ENCODE results near the gene ZNF432. TPM values are rescaled to one million over a fixed set of nuclear protein-coding genes. Genes with fewer than 3 reads are reported as not detected.

Gene ZNF432
- polyA plus RNA-seq, 2 donors, result 6.8 to 10.1 TPM

- Histone ChIP-seq H3K27me3 (ENCODE audit: control insufficient read depth in 1 of 2, insufficient read depth in 2 of 2, low read length in 2 of 2) (no peaks in the 10 kb centered on the region), H3K4me3 (ENCODE audit: low read depth in 1 of 2, low read length in 2 of 2) (no peak overlapping the region), H3K27ac (ENCODE audit: low read depth in 2 of 2, low read length in 1 of 2) (no peak overlapping the region), H3K36me3 (ENCODE audit: control insufficient read depth in 2 of 2, insufficient read depth in 2 of 2, low read length in 1 of 2) (peaks cover 15 to 39% of the 10 kb centered on the region in 2 donors), H3K4me1 (ENCODE audit: control insufficient read depth in 2 of 2, insufficient read depth in 2 of 2, low read length in 1 of 2) (no peaks in the 10 kb centered on the region), H3K9me3 (ENCODE audit: control insufficient read depth in 2 of 2, insufficient read depth in 1 of 2, low read depth in 1 of 2, low read length in 1 of 2) (peaks cover 8 to 33% of the 10 kb centered on the region in 2 donors)
- 97 to 98% methylated on average over 15 of the region's 15 CpGs for WGBS, 2 donors
These were observed 26.4 kb downstream of the ZNF432 start for GRCh38 chr19:52022193-52022592.

DNA sequence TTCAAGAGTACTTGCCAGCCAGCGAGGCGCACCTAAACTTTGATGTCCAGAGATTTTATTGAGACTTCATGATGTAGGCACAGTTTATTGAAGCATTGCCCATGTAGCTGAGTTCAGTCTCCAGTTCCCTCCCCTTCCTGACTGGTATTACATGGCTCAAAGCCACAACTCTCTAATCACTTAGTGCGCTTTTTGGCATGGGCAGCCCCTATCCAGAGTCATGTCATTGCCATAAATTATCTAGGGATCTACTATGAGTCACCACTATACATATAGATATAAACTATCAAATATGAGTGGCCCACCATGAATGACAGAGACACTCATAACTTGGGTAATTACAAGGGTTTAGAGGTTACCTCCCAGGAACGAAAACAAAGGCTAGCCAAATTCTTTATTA, 28.1 kb downstream of the ZNF432 start:
- peaks cover 12 to 37% of the 10 kb centered on the region in 2 donors for H3K9me3 ChIP-seq (ENCODE audit: control insufficient read depth in 2 of 2, insufficient read depth in 1 of 2, low read depth in 1 of 2, low read length in 1 of 2)
- 97 to 99% methylated on average over 4 of the region's 4 CpGs for WGBS, 2 donors
- peaks cover 23 to 53% of the 10 kb centered on the region in 2 donors for H3K36me3 ChIP-seq (ENCODE audit: control insufficient read depth in 2 of 2, insufficient read depth in 2 of 2, low read length in 1 of 2)

DNA sequence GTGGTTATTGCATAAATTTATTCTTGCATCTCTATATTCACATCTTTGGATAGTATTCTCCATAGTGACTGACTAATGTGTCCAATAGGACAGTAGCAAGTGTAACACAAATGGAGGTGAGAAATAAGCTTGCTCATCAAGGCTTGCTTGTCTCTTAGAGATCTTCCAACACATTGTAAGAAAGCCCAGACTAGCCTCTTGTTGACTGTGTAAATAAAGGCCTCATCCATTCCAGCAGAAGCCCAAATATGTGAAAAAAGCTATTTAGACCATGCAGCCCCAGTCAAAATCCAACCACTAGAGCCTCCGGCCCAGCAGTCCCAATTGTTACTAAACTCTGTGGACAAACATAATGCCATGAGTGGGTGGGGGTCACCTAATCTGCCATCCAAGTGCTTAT, 38.0 kb downstream of the ZNF432 start:
- H3K27ac ChIP-seq (ENCODE audit: low read depth in 2 of 2, low read length in 1 of 2), result no peak overlapping the region
- peaks cover 0 to 3% of the 10 kb centered on the region in 2 donors for H3K36me3 ChIP-seq (ENCODE audit: control insufficient read depth in 2 of 2, insufficient read depth in 2 of 2, low read length in 1 of 2)
- no peak overlapping the region for H3K4me3 ChIP-seq (ENCODE audit: low read depth in 1 of 2, low read length in 2 of 2)
- H3K27me3 ChIP-seq (ENCODE audit: control insufficient read depth in 1 of 2, insufficient read depth in 2 of 2, low read length in 2 of 2), result no peaks in the 10 kb centered on the region
- peaks cover 5 to 7% of the 10 kb centered on the region in 2 donors for H3K9me3 ChIP-seq (ENCODE audit: control insufficient read depth in 2 of 2, insufficient read depth in 1 of 2, low read depth in 1 of 2, low read length in 1 of 2)
- WGBS, 2 donors, result 91 to 92% methylated on average over 1 of the region's 1 CpG
- H3K4me1 ChIP-seq (ENCODE audit: control insufficient read depth in 2 of 2, insufficient read depth in 2 of 2, low read length in 1 of 2), result peaks cover 0 to 3% of the 10 kb centered on the region in 2 donors

More for the DNA sequence above, 28.1 kb downstream of the ZNF432 start:
- Histone ChIP-seq H3K27me3 (ENCODE audit: control insufficient read depth in 1 of 2, insufficient read depth in 2 of 2, low read length in 2 of 2) (no peaks in the 10 kb centered on the region), H3K4me1 (ENCODE audit: control insufficient read depth in 2 of 2, insufficient read depth in 2 of 2, low read length in 1 of 2) (no peaks in the 10 kb centered on the region), H3K4me3 (ENCODE audit: low read depth in 1 of 2, low read length in 2 of 2) (no peak overlapping the region), H3K27ac (ENCODE audit: low read depth in 2 of 2, low read length in 1 of 2) (no peak overlapping the region)

DNA sequence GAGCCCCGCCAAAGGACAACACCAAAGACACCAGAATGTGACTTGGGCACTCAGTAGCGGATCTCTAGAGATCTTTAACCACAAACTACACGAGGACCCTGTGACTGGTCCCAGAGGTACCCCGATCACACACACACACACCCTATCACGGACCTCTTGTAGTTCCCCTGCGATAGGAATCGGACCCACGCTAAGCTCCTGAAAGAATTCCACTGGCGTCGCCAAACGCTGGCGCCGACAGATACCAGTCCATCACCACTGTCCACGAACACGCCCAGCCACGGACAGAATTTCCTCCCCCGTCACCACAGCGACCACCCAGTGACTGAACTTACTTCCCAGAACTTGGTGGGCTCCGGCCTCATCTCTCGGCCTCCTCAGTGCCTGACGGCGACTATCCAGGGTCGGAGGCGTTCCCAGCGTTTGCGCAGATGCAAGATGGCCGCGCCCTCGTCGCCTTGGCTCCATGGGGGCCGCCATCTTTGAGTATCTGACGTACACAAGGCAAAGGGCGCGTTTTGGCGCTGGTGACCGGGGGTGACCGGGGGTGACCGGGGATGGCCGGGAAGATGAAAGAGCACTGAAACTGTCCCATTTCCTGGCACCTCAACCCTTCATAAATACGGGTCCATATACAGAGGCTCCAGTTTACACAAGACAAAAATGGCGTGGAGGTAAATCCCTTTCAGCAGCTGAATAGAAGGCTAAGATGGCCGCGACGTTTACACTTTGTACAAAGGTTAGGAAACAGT, 40.7 kb downstream of the ZNF432 start, which contains the start of gene ZNF615:
Gene ZNF615, minus strand, starts transcription at position 406 of the 752 bp plus-strand sequence. CDS start 4,500 bp downstream, outside the sequence.
- WGBS, 2 donors, result 0 to 1% methylated on average over 44 of the region's 44 CpGs
- Histone ChIP-seq H3K9me3 (ENCODE audit: control insufficient read depth in 2 of 2, insufficient read depth in 1 of 2, low read depth in 1 of 2, low read length in 1 of 2) (peaks cover 7 to 8% of the 10 kb centered on the region in 2 donors), H3K4me3 (ENCODE audit: low read depth in 1 of 2, low read length in 2 of 2) (peak within 1 kb of the TSS; percentile 68 to 75), H3K36me3 (ENCODE audit: control insufficient read depth in 2 of 2, insufficient read depth in 2 of 2, low read length in 1 of 2) (peaks cover 0 to 3% of the 10 kb centered on the region in 2 donors), H3K27ac (ENCODE audit: low read depth in 2 of 2, low read length in 1 of 2) (peak within 1 kb of the TSS; percentile 71 to 95), H3K4me1 (ENCODE audit: control insufficient read depth in 2 of 2, insufficient read depth in 2 of 2, low read length in 1 of 2) (peaks cover 0 to 3% of the 10 kb centered on the region in 2 donors), H3K27me3 (ENCODE audit: control insufficient read depth in 1 of 2, insufficient read depth in 2 of 2, low read length in 2 of 2) (no peaks in the 10 kb centered on the region)

GRCh38 chr19:52007451-52007805, 41.2 kb downstream of the ZNF432 start:
- Histone ChIP-seq H3K27me3 (ENCODE audit: control insufficient read depth in 1 of 2, insufficient read depth in 2 of 2, low read length in 2 of 2) (no peaks in the 10 kb centered on the region), H3K4me1 (ENCODE audit: control insufficient read depth in 2 of 2, insufficient read depth in 2 of 2, low read length in 1 of 2) (peaks cover 0 to 3% of the 10 kb centered on the region in 2 donors), H3K9me3 (ENCODE audit: control insufficient read depth in 2 of 2, insufficient read depth in 1 of 2, low read depth in 1 of 2, low read length in 1 of 2) (peaks cover 3 to 5% of the 10 kb centered on the region in 2 donors), H3K36me3 (ENCODE audit: control insufficient read depth in 2 of 2, insufficient read depth in 2 of 2, low read length in 1 of 2) (peaks cover 0 to 3% of the 10 kb centered on the region in 2 donors), H3K27ac (ENCODE audit: low read depth in 2 of 2, low read length in 1 of 2) (peak overlapping the region; percentile 71 to 95), H3K4me3 (ENCODE audit: low read depth in 1 of 2, low read length in 2 of 2) (peak overlapping the region; percentile 68 to 75)
- 10 to 11% methylated on average over 9 of the region's 9 CpGs for WGBS, 2 donors

GRCh38 chr19:51994048-51994644, 54.5 kb downstream of the ZNF432 start:
- Histone ChIP-seq H3K27ac (ENCODE audit: low read depth in 2 of 2, low read length in 1 of 2) (no peak overlapping the region), H3K36me3 (ENCODE audit: control insufficient read depth in 2 of 2, insufficient read depth in 2 of 2, low read length in 1 of 2) (peaks cover 7 to 8% of the 10 kb centered on the region in 2 donors), H3K4me3 (ENCODE audit: low read depth in 1 of 2, low read length in 2 of 2) (peak overlapping the region in 1 of 2 donors; percentile 24), H3K9me3 (ENCODE audit: control insufficient read depth in 2 of 2, insufficient read depth in 1 of 2, low read depth in 1 of 2, low read length in 1 of 2) (peaks cover 6 to 29% of the 10 kb centered on the region in 2 donors), H3K4me1 (ENCODE audit: control insufficient read depth in 2 of 2, insufficient read depth in 2 of 2, low read length in 1 of 2) (no peaks in the 10 kb centered on the region), H3K27me3 (ENCODE audit: control insufficient read depth in 1 of 2, insufficient read depth in 2 of 2, low read length in 2 of 2) (no peaks in the 10 kb centered on the region)
- WGBS, 2 donors, result 99% methylated on average over 2 of the region's 2 CpGs

GRCh38 chr19:51993422-51993821, 55.2 kb downstream of the ZNF432 start:
- H3K4me3 ChIP-seq (ENCODE audit: low read depth in 1 of 2, low read length in 2 of 2), result no peak overlapping the region
- no peaks in the 10 kb centered on the region for H3K27me3 ChIP-seq (ENCODE audit: control insufficient read depth in 1 of 2, insufficient read depth in 2 of 2, low read length in 2 of 2)
- WGBS, 2 donors, result 98 to 99% methylated on average over 10 of the region's 10 CpGs
- no peaks in the 10 kb centered on the region for H3K4me1 ChIP-seq (ENCODE audit: control insufficient read depth in 2 of 2, insufficient read depth in 2 of 2, low read length in 1 of 2)
- peaks cover 6 to 26% of the 10 kb centered on the region in 2 donors for H3K9me3 ChIP-seq (ENCODE audit: control insufficient read depth in 2 of 2, insufficient read depth in 1 of 2, low read depth in 1 of 2, low read length in 1 of 2)
- H3K27ac ChIP-seq (ENCODE audit: low read depth in 2 of 2, low read length in 1 of 2), result no peak overlapping the region
- H3K36me3 ChIP-seq (ENCODE audit: control insufficient read depth in 2 of 2, insufficient read depth in 2 of 2, low read length in 1 of 2), result peaks cover 4 to 8% of the 10 kb centered on the region in 2 donors

GRCh38 chr19:51986309-51987291, 62.0 kb downstream of the ZNF432 start, which contains the start of gene ZNF350:
Gene ZNF350 (minus strand): TSS chr19:51986840. CDS start chr19:51974360, 12,480 bp downstream.
- H3K27me3 ChIP-seq (ENCODE audit: control insufficient read depth in 1 of 2, insufficient read depth in 2 of 2, low read length in 2 of 2), result no peaks in the 10 kb centered on the region
- no peaks in the 10 kb centered on the region for H3K4me1 ChIP-seq (ENCODE audit: control insufficient read depth in 2 of 2, insufficient read depth in 2 of 2, low read length in 1 of 2)
- H3K9me3 ChIP-seq (ENCODE audit: control insufficient read depth in 2 of 2, insufficient read depth in 1 of 2, low read depth in 1 of 2, low read length in 1 of 2), result peaks cover 3 to 9% of the 10 kb centered on the region in 2 donors
- no peaks in the 10 kb centered on the region for H3K36me3 ChIP-seq (ENCODE audit: control insufficient read depth in 2 of 2, insufficient read depth in 2 of 2, low read length in 1 of 2)
- peak within 1 kb of the TSS; percentile 38 to 84 for H3K27ac ChIP-seq (ENCODE audit: low read depth in 2 of 2, low read length in 1 of 2)
- 2 to 3% methylated on average over 33 of the region's 33 CpGs for WGBS, 2 donors
- peak within 1 kb of the TSS; percentile 89 to 99 for H3K4me3 ChIP-seq (ENCODE audit: low read depth in 1 of 2, low read length in 2 of 2)

DNA sequence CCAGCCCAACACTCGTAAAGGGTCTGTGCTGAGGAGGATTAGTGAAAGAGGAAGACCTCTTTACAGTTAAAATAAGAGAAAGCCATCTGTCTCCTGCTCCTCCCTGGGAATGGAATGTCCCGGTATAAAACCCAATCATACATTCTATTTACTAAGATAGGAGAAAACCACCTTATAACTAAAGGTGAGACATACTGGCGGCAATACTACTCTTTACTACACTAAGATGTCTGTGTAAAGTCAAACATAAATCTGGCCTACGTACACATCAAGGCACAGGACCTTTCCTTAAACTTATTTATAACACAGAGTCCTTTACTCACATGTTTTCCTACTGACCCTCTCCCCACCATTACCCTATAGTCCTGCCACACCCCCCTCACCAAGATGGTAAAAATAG, 65.3 kb downstream of the ZNF432 start:
- Histone ChIP-seq H3K27me3 (ENCODE audit: control insufficient read depth in 1 of 2, insufficient read depth in 2 of 2, low read length in 2 of 2) (no peaks in the 10 kb centered on the region), H3K4me1 (ENCODE audit: control insufficient read depth in 2 of 2, insufficient read depth in 2 of 2, low read length in 1 of 2) (no peaks in the 10 kb centered on the region), H3K27ac (ENCODE audit: low read depth in 2 of 2, low read length in 1 of 2) (no peak overlapping the region), H3K9me3 (ENCODE audit: control insufficient read depth in 2 of 2, insufficient read depth in 1 of 2, low read depth in 1 of 2, low read length in 1 of 2) (peaks cover 11 to 21% of the 10 kb centered on the region in 2 donors), H3K36me3 (ENCODE audit: control insufficient read depth in 2 of 2, insufficient read depth in 2 of 2, low read length in 1 of 2) (peaks cover 2 to 8% of the 10 kb centered on the region in 2 donors), H3K4me3 (ENCODE audit: low read depth in 1 of 2, low read length in 2 of 2) (no peak overlapping the region)
- 93 to 94% methylated on average over 4 of the region's 4 CpGs for WGBS, 2 donors
